GM21576 (cell line): ENCODE results near the gene TP53BP1.
A peak's percentile ranks its signal among the peaks of the same experiment; 100 is the strongest.
"Not testable (repeated sequence)": the region's sequence is repeated elsewhere in the genome, so short reads cannot be mapped to it uniquely, and the experiment has no call there.

Experiments used
- ATAC-seq: cut with Tn5 transposase; IDR thresholded peaks from one replicate; pipeline ENCODE4 v1.9.1; 2021; ENCODE audit warnings: mild to moderate bottlenecking, moderate library complexity; ENCODE audit not compliant: unreplicated experiment

The TP53BP1 gene

GRCh38 chr15:43433165-43433564, 59.8 kb downstream of the TP53BP1 start:
- no peak for ATAC-seq

- ATAC-seq = no peak
Observed at GRCh38 chr15:43429687-43430086, 63.3 kb downstream of the TP53BP1 start.

GRCh38 chr15:43423793-43424192, 69.2 kb downstream of the TP53BP1 start:
- ATAC-seq = no peak

GRCh38 chr15:43420876-43421275, 72.1 kb downstream of the TP53BP1 start:
- no peak for ATAC-seq

- no peak for ATAC-seq
Observed at GRCh38 chr15:43420435-43420834, 72.5 kb downstream of the TP53BP1 start.

GRCh38 chr15:43414196-43414595, 78.8 kb downstream of the TP53BP1 start:
- no peak for ATAC-seq

- no peak for ATAC-seq
Observed at GRCh38 chr15:43412096-43412495, 80.9 kb downstream of the TP53BP1 start.

- no peak for ATAC-seq
Observed at GRCh38 chr15:43410572-43411214, 82.3 kb downstream of the TP53BP1 start.

GRCh38 chr15:43408789-43409188, 84.2 kb downstream of the TP53BP1 start:
- ATAC-seq = no peak

GRCh38 chr15:43406808-43407207, 86.1 kb downstream of the TP53BP1 start:
- no peak for ATAC-seq

GRCh38 chr15:43406189-43406588, 86.8 kb downstream of the TP53BP1 start:
- no peak for ATAC-seq

GRCh38 chr15:43404130-43404529, 88.8 kb downstream of the TP53BP1 start:
- no peak for ATAC-seq

GRCh38 chr15:43403616-43404015, 89.3 kb downstream of the TP53BP1 start:
- no peak for ATAC-seq

- no peak for ATAC-seq
Observed at GRCh38 chr15:43402255-43402654, 90.7 kb downstream of the TP53BP1 start.

- not testable (repeated sequence) for ATAC-seq
Observed at GRCh38 chr15:43393592-43393991, 99.4 kb downstream of the TP53BP1 start.

GRCh38 chr15:43390723-43391122, 102.2 kb downstream of the TP53BP1 start:
- no peak for ATAC-seq

GRCh38 chr15:43383070-43383469, 109.9 kb downstream of the TP53BP1 start:
- no peak for ATAC-seq

GRCh38 chr15:43382310-43382709, 110.6 kb downstream of the TP53BP1 start:
- ATAC-seq = no peak

GRCh38 chr15:43378601-43379000, 114.4 kb downstream of the TP53BP1 start:
- ATAC-seq = no peak

GRCh38 chr15:43376017-43376705, 116.8 kb downstream of the TP53BP1 start:
- ATAC-seq = no peak

GRCh38 chr15:43370975-43371974, 121.7 kb downstream of the TP53BP1 start, which contains the start of the genes TUBGCP4 and ZSCAN29:
Gene TUBGCP4 (plus strand): TSS chr15:43371101. CDS start chr15:43371355, 254 bp downstream.
Gene ZSCAN29 (minus strand): TSS chr15:43371043. CDS start chr15:43369913, 1,130 bp downstream.
- ATAC-seq = peak; percentile 64
